T-helper 2 cell (primary cell): ENCODE data around the gene LRBA.
A peak's percentile ranks its signal among the peaks of the same experiment; 100 is the strongest.
"Not testable (repeated sequence)": the region's sequence is repeated elsewhere in the genome, so short reads cannot be mapped to it uniquely, and the experiment has no call there.

Source experiments
- DNase-seq, 5 experiments: peaks; one replicate each; pipeline versions ENCODE4 v3.0.0 to v3.0.0-alpha.2; 2012 to 2022

LRBA gene

GRCh38 chr4:150942539-150942938 is 72.5 kb downstream of the LRBA start:
- DNase-seq = no peak

DNA sequence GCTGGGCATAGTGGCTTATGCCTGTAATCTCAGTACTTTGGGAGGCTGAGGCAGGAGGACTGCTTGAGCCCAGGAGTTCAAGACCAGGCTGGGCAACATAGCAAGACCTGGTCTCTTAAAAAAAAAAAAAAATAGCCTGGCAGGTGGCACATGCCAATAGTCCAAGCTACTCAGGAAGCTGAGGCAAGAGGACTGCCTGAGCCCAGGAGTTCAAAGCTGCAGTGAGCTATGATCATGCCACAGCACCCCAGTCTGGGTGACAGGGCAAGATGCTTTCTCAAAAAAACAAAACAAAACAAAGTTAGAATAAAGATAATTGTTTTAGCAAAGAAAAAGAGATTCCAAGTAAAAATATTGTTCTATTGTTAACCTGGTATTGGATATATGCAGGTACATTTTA is 75.0 kb downstream of the LRBA start:
- no peak for DNase-seq

DNA sequence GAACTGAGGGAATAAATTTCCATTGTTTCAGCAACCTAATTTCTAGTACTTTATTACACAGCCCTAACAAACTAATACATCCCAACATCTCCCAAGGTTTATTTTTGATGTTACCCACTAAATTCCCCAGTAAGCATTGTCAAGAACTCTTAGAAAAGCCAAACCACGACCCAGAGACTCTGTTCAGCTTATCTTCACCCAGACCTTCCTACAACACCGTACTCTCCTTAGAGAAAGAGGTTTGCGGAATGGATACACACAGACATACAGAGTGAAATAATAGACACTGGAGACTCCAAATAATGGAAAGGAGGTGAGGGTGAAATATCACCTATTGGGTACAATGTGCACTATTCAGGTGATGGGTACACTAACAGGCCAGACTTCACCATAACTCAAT is 75.6 kb downstream of the LRBA start:
- no peak for DNase-seq

- no peak for DNase-seq
These were observed 76.1 kb downstream of the LRBA start for GRCh38 chr4:150938873-150939499.

- DNase-seq = no peak
These were observed 76.7 kb downstream of the LRBA start for GRCh38 chr4:150938417-150938816.

DNA sequence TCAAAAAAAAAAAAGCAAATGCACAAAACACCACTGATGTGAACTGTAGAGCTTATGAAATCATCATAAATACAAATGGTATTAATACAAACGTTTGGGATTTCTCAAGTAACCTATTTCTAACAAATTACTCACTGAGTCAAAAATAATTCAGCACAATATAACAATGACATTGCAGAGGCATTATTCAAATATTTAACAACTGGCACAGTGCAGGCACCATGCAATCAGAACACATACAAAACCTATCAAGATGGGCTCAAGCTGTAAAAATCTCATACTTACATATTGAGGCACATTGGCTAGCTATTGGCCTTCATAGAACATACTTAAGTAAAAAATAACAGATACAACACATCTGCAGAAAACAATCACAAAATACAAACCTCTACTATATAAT is 81.1 kb downstream of the LRBA start:
- DNase-seq = no peak

DNA sequence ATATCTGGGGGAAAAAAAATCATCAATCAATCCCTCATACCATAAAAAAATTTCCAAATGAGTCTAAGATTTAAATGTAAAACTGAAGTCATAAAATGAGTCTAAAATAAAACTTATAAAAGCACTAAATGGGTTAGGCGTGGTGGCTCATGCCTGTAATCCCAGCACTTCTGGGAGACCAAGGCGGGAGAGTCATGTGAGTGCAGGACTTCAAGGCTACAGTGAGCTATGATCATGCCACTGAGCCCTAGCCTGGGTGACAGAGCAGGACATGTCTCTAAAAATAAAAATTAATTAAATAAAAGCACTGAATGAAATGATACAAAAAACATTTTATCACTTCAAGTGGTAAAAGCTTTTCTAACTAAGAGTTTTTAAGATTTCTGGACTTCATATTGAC is 83.3 kb downstream of the LRBA start:
- DNase-seq = no peak

DNA sequence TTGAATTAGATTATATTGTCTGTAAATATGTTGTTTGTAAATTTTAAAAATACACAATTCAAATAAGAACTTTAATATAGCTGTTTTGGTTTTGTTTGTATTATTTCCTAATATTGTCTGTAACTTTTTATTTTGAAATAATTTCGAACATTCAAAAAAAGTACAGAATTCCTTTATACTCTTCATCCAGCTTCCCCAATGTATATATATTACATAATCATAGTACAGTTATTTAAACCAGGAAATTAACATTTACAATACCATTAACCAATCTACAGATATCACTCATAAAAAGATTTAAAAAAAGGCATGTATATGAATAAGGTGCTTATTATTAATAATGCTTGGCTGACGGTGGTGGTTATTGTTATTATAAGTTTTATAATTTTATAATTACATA is 84.1 kb downstream of the LRBA start:
- no peak for DNase-seq

- DNase-seq = no peak
These were observed 91.1 kb downstream of the LRBA start for GRCh38 chr4:150923945-150924344.

GRCh38 chr4:150921486-150921885 is 93.6 kb downstream of the LRBA start:
- DNase-seq = not testable (repeated sequence)

- not testable (repeated sequence) for DNase-seq
These were observed 96.5 kb downstream of the LRBA start for GRCh38 chr4:150918562-150918961.

GRCh38 chr4:150911326-150911725 is 103.8 kb downstream of the LRBA start:
- no peak for DNase-seq

- DNase-seq = peak in 1 of 5 experiments; percentile 43
These were observed 106.0 kb downstream of the LRBA start for GRCh38 chr4:150909116-150909515.

DNA sequence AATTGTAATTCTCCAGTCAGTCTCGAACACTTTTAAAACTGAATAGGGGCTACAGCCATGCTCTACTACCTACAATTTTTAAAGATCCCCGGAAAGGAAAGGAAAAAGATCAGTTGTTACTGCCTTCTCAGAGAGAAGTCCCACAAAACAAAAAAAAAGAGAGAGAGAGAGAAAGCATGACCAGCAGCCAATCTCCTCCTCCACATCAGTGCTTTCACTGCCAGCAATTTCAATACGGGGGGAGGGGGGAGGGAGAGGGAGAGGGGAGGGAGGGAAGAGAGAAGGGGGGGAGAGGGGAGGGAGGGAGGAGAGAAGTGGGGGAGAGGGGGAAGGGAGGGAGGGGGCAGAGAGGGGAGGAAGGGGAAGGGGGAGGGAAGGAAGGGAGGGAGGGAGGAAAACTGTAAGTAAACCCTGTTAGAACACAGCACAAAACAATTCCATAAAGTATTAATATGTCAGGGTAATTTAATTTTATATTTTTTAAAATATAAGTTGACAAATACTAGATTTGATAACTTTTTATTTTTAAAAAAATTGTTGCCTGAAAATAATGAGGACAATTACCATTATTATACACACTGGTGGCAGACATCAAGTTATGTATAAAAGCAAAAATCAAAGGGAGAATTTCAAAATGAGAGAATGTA is 108.0 kb downstream of the LRBA start:
- DNase-seq = no peak

DNA sequence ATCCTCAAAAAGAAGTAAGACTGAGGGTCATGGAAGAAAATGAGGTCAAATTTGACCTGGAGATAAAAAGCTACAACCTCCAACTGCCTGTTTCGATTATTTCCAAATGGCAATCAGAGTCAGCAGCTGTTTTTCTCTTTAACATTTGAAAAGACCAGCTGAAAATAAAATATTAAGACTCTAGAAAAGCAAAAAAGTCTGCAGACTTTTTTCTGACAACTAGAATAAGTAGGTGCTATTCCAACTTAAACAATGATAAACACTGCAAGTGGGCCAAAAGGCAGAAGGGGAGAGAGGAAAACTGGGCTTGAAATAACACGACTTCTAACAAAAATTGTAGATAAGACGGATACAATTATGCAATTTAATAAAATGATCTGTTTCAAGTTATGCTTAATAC is 110.4 kb downstream of the LRBA start:
- no peak for DNase-seq

- DNase-seq = no peak
These were observed 111.5 kb downstream of the LRBA start for GRCh38 chr4:150903603-150904002.

DNA sequence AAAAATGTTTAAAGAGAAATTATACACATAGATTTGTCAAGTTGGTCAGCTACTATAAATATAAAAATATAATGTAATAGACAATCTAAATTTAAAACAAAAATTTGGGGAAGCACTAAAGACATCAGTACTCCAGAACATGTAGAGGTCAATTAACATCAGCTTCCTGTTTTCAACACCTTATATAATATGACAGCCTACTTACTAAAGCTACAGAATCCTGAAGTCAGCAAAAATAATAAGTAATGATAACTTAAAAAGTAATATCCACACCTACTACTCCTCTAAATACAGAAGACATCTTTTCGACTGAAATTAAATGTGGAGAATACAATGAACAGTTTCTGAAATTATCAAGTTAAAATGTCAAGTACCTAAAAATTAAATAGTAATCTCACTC is 118.6 kb downstream of the LRBA start:
- DNase-seq = no peak

DNA sequence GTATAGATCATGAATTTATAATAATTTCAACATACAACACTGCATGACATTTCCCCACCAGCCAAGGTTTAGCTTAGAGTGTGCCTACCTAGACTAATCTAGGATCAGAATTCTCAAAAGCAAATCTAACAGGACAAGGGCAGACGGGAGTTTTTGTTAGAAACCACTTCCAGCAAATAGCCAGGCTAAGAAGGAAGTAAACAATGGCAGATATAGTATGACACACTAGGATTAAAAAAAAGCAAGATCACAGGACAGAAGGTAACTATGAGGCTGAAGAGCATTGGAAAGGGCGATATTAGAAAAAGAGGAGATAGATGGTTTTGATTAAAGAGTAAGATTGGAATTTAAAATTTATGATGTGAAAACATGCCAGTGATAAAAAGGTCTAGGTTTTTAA is 124.8 kb downstream of the LRBA start:
- DNase-seq = no peak

- DNase-seq = no peak
These were observed 125.8 kb downstream of the LRBA start for GRCh38 chr4:150889306-150889705.

- DNase-seq = no peak
These were observed 126.5 kb downstream of the LRBA start for GRCh38 chr4:150888625-150889024.

DNA sequence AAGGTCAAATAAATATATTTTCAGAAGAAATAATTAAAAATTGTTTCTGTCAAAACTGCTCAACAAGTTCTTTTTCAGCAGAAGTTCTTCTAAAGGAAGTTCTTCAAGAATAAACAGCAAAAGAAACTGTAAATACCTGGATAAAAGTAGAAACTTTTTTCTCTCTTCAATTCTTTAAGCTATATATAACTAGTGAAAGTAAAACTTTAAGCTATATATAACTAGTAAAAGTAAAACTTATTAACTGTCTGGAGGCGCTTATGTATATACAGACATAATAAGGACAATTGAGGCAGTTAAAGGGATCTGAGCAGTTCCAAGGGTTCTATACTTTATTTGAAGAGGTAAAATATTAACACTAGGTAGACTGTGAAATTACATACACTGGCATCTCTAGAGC is 126.9 kb downstream of the LRBA start:
- DNase-seq = no peak

DNA sequence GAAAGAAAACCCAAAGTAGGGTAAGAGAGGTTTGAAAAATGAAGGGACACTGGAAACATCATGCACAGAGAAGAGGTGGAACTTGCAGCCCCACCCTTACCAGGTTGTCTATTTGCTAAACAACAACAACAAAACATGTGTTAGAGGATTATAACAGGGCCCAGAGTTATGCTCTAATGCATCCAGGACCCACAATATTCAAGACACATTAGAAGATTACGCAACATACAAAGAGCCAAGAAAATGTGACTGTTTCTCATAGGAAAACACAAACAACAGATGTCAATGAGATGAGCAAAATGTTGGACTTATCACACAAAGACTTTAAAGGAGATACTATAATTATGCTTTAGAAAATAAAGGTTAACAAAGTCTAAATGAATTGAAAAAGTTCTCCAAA is 128.5 kb downstream of the LRBA start:
- DNase-seq = no peak

DNA sequence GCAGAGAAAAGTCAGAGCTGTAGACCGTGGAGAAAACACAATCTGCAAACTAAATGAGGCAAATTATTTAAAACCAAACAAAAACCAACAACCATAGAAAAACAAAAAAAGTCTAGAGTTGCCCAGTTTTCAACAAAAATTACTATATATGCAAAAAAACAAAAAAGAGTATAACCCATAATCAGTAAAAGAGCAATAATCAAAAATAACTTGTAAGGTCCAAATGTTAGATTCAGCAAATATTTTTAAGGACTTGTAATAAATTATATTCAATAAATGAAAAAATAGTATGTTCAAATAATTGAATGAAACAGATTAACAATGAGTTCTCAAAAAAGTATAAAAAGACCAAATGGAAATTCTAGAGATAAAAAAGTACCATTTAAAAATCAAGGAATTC is 130.5 kb downstream of the LRBA start:
- DNase-seq = no peak

GRCh38 chr4:150875367-150875766 is 139.7 kb downstream of the LRBA start:
- DNase-seq = no peak
